Chondrocyte (in vitro differentiated cells): ENCODE data around the gene MYH13. TPM values are rescaled to one million over a fixed set of nuclear protein-coding genes. Genes with fewer than 3 reads are reported as not detected.

Experiments
- DNase-seq: peaks from one replicate; pipeline ENCODE4 v3.0.0; 2021; ENCODE audit warnings: mixed read lengths, low spot score
- H3K27ac Mint-ChIP-seq: one replicate; pipeline ENCODE4 v1.8.0; 2021; ENCODE audit warnings: mild to moderate bottlenecking, moderate library complexity, mixed read lengths; ENCODE audit not compliant: unreplicated experiment
- H3K27me3 Mint-ChIP-seq: 2 replicates; pipeline ENCODE4 v1.8.0; 2021; ENCODE audit warnings: low read depth, mixed read lengths
- H3K36me3 Mint-ChIP-seq: 2 replicates; pipeline ENCODE4 v1.8.0; 2021; ENCODE audit warnings: low read depth, mixed read lengths
- H3K4me1 Mint-ChIP-seq: 2 replicates; pipeline ENCODE4 v1.8.0; 2021; ENCODE audit warnings: low read depth, mild to moderate bottlenecking, mixed read lengths
- H3K4me3 Mint-ChIP-seq: one replicate; pipeline ENCODE4 v1.8.0; 2021; ENCODE audit warnings: mild to moderate bottlenecking, moderate library complexity, mixed read lengths; ENCODE audit not compliant: unreplicated experiment
- H3K9me3 Mint-ChIP-seq: 2 replicates; pipeline ENCODE4 v1.8.0; 2021; ENCODE audit warnings: low read depth, mixed read lengths
- total RNA-seq: library from RNA; stranded (reverse); gene quantifications from 3 replicates; pipeline ENCODE4 v1.2.1, GENCODE V29; 2021
- TF ChIP-seq, protein P1 (sequence below): fragments of 200-600 bp; sonication (generic); IDR thresholded peaks from 2 replicates; pipeline ENCODE4 v1.5.0; 2021; ENCODE audit warnings: antibody characterized with exemption, mild to moderate bottlenecking, moderate library complexity

The MYH13 gene
- total RNA-seq, 1 donor from 2014 or later = not detected

DNA sequence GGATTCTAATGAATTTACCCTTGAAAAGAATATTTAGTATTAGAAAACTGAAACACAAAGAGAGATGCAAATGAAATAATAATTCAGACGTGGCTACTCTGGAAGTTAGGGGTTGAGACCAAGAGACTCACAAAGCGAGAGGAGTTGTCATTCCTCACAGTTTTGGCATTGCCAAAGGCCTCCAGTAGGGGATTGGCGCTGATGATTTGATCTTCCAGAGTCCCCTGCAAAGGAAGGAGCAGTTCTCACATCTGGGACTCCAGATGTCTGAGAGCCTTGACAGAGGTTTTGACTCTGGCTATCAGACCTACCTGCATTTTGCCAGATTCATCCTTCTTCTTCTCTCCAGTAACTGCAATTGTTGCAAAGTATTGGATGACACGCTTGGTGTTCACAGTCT is 42.4 kb upstream of the MYH13 start:
- H3K36me3 Mint-ChIP-seq = no peaks in the 10 kb centered on the region
- H3K4me3 Mint-ChIP-seq = no peak overlapping the region
- TF ChIP-seq, protein P1, sequence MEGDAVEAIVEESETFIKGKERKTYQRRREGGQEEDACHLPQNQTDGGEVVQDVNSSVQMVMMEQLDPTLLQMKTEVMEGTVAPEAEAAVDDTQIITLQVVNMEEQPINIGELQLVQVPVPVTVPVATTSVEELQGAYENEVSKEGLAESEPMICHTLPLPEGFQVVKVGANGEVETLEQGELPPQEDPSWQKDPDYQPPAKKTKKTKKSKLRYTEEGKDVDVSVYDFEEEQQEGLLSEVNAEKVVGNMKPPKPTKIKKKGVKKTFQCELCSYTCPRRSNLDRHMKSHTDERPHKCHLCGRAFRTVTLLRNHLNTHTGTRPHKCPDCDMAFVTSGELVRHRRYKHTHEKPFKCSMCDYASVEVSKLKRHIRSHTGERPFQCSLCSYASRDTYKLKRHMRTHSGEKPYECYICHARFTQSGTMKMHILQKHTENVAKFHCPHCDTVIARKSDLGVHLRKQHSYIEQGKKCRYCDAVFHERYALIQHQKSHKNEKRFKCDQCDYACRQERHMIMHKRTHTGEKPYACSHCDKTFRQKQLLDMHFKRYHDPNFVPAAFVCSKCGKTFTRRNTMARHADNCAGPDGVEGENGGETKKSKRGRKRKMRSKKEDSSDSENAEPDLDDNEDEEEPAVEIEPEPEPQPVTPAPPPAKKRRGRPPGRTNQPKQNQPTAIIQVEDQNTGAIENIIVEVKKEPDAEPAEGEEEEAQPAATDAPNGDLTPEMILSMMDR = no peak
- H3K9me3 Mint-ChIP-seq = no peaks in the 10 kb centered on the region
- no peaks in the 10 kb centered on the region for H3K27me3 Mint-ChIP-seq
- no peak overlapping the region for H3K27ac Mint-ChIP-seq
- DNase-seq = no peak
- H3K4me1 Mint-ChIP-seq = no peaks in the 10 kb centered on the region

DNA sequence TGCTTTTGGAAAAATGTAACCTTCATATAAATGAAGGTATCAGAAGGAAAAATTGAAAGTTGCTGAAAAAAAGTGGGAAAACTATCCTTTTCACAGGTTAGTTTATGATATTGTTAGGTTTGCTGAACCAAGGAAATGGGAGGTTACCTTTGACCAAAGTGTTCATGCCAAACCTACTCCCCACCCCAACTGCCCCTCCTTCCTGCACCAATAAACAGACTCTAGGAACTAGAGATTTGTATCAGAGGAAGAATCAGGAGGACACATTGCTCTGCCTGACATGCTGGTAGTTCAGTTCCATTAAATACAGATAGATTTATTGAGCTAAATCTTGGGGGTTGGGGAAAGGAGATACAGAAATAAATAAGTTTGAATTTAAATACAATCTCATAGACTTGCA is 30.8 kb upstream of the MYH13 start:
- DNase-seq = no peak
- Mint-ChIP-seq H3K9me3 (no peaks in the 10 kb centered on the region), H3K36me3 (no peaks in the 10 kb centered on the region), H3K4me1 (no peaks in the 10 kb centered on the region), H3K27ac (no peak overlapping the region), H3K4me3 (no peak overlapping the region), H3K27me3 (peaks cover 7% of the 10 kb centered on the region)
- TF ChIP-seq, protein P1 = no peak

DNA sequence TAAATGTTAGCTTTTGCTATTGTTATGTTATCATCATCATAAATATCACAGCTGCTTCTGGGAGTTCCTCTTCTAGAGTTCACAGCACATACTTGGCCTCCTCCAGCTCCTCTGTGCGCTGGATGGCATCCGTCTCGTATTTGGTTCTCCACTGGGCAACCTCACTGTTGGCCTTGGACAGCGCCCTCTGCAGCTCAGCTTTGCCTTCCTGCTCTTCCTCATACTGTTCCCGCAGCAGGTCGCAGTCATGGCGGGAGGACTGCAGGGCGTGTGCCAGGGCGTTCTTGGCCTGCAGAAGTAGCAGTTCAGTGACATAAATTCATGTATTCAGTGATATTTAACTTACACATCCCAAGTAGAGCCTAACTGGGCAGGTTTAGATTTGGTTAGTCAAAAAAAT is 25.5 kb upstream of the MYH13 start:
- Mint-ChIP-seq H3K27ac (no peak overlapping the region), H3K36me3 (no peaks in the 10 kb centered on the region), H3K4me1 (no peaks in the 10 kb centered on the region), H3K27me3 (peaks cover 5% of the 10 kb centered on the region), H3K4me3 (no peak overlapping the region), H3K9me3 (no peaks in the 10 kb centered on the region)
- no peak for DNase-seq
- TF ChIP-seq, protein P1 = no peak

DNA sequence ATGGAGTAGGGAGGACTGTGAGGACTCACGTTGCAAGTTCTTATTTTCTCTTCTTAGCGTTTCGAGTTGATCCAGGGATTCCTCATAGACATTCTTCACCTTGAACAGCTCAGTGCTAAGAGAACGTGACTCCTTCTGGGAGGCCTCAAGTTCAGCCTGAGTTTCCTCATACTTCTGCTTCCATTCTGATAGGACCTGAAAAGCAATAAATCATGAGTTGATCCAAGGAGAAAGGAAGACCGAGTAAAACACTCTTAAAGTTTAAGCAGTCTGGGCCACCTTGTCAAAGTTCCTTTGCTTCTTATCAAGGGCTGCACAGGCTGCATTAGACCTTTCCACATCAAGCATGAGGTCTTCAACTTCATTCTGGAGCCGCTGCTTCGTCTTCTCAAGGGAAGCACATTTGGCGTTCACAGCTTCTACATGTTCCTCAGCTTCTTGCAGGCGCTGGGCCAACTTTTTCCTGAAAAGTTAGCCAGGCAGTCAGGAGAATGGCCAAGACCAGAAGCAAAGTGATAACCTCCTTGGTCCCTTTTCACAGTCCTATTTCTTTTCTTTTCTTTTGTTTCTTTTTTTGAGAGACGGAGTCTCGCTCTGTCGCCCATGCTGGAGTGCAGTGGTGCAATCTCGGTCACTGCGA is 23.8 kb upstream of the MYH13 start:
- no peaks in the 10 kb centered on the region for H3K4me1 Mint-ChIP-seq
- peaks cover 5% of the 10 kb centered on the region for H3K27me3 Mint-ChIP-seq
- H3K9me3 Mint-ChIP-seq = no peaks in the 10 kb centered on the region
- H3K27ac Mint-ChIP-seq = no peak overlapping the region
- DNase-seq = no peak
- no peaks in the 10 kb centered on the region for H3K36me3 Mint-ChIP-seq
- H3K4me3 Mint-ChIP-seq = no peak overlapping the region
- TF ChIP-seq, protein P1 = no peak

DNA sequence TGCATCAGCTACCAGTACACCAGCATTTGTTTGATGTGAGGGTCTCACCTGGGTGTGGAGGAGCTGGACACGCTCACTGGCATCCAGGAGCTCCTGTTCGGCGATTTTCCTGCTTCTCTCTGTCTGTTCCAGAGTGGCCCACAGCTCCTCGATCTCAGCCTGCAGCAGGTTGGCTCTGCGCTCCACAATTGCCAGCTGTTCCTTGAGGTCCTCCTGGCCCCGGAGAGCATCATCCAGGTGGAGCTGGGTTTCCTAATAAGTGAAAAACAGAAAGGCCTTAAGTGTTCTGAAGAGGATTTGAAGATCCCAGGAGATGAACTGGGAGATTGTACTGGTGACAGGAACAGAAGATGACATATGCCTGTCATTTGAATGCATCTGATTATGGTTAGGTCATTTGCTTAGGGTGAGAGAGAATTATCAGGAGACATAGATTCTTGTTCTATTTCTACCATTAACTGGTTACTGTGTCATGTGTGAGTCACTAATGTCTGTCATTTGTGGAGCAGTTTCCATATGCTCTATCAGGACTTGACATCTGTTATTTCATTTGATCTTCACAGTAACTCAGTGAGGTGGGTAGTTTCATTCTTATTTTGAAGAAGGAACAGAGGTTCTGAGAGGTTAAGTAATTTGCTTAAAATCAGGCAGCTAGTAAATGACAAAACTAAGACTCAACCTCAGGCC is 21.5 kb upstream of the MYH13 start:
- Mint-ChIP-seq H3K27ac (no peak overlapping the region), H3K4me1 (no peaks in the 10 kb centered on the region), H3K4me3 (no peak overlapping the region), H3K36me3 (no peaks in the 10 kb centered on the region), H3K9me3 (no peaks in the 10 kb centered on the region), H3K27me3 (peaks cover 5% of the 10 kb centered on the region)
- no peak for DNase-seq
- TF ChIP-seq, protein P1 = no peak
